Measurements from ENCODE around the gene CDC42BPB.

Gene CDC42BPB, protein sequence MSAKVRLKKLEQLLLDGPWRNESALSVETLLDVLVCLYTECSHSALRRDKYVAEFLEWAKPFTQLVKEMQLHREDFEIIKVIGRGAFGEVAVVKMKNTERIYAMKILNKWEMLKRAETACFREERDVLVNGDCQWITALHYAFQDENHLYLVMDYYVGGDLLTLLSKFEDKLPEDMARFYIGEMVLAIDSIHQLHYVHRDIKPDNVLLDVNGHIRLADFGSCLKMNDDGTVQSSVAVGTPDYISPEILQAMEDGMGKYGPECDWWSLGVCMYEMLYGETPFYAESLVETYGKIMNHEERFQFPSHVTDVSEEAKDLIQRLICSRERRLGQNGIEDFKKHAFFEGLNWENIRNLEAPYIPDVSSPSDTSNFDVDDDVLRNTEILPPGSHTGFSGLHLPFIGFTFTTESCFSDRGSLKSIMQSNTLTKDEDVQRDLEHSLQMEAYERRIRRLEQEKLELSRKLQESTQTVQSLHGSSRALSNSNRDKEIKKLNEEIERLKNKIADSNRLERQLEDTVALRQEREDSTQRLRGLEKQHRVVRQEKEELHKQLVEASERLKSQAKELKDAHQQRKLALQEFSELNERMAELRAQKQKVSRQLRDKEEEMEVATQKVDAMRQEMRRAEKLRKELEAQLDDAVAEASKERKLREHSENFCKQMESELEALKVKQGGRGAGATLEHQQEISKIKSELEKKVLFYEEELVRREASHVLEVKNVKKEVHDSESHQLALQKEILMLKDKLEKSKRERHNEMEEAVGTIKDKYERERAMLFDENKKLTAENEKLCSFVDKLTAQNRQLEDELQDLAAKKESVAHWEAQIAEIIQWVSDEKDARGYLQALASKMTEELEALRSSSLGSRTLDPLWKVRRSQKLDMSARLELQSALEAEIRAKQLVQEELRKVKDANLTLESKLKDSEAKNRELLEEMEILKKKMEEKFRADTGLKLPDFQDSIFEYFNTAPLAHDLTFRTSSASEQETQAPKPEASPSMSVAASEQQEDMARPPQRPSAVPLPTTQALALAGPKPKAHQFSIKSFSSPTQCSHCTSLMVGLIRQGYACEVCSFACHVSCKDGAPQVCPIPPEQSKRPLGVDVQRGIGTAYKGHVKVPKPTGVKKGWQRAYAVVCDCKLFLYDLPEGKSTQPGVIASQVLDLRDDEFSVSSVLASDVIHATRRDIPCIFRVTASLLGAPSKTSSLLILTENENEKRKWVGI (N-terminal part only)

GRCh38 chr14:103057372-103058163, at the start of gene CDC42BPB:
Gene CDC42BPB (minus strand): TSS chr14:103057549. CDS start chr14:103057173, 376 bp downstream.
- DNase-seq = peak; percentile 70

DNA sequence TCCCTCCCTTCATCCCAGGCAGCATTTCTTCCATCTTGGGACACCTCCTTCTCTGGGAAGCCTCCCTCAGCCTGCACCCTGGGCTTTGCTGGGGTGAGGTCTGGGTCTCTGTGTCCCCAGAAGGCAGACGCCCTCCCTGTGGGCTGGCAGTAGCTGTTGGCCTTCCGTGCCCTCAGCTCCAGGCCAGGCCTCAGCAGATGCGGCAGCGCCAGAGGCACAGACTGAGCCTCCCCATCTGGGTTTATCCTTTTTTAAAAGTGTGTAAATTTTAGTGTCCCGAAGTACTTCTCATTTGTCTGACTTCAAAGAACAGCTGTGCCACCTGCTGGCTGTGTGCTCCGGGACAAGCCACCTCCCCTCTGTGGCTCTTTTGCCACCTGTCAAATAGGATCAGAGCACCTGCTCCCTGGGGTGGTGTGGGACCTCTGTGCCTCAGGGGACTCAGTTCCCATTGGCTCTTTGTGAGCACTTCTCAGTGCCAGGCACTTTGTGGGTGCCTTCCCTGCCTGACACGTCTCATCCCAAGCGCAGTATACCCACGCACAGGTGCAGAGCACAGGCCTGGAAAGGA, 48.3 kb upstream of the CDC42BPB start:
- DNase-seq = no peak

- peak; percentile 70 for DNase-seq
Observed at GRCh38 chr14:103104654-103105452, 47.5 kb upstream of the CDC42BPB start.

GRCh38 chr14:103104389-103104653, 47.0 kb upstream of the CDC42BPB start:
- no peak for DNase-seq

GRCh38 chr14:103103461-103104388, 46.4 kb upstream of the CDC42BPB start:
- DNase-seq = no peak

DNA sequence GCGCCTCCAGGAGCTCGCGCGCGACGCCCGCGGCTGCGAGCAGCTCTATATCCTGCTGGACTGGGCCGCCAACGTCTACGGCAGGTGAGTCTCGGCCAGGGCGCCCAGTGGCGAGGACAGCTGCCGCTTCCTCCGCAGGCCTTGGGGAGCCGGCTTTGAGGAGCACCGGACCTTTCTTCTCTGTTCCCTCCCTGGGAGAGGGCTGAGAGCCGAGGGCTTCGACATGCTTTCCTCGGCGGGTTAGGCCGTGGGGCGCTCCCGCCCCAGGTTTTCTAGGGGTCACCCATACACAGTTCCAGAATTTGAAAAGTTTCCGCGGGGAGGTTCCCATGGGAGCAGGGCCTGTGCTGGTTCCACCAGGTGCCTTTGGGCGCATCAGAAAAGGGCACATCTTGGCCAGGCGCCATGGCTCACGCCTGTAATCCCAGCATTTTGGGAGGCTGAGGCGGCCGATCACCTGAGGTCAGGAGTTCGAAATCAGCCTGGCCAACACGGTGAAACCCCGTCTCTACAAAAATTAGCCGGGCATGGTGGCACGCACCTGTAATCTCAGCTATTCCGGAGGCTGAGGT, 45.4 kb upstream of the CDC42BPB start:
- DNase-seq = no peak

DNA sequence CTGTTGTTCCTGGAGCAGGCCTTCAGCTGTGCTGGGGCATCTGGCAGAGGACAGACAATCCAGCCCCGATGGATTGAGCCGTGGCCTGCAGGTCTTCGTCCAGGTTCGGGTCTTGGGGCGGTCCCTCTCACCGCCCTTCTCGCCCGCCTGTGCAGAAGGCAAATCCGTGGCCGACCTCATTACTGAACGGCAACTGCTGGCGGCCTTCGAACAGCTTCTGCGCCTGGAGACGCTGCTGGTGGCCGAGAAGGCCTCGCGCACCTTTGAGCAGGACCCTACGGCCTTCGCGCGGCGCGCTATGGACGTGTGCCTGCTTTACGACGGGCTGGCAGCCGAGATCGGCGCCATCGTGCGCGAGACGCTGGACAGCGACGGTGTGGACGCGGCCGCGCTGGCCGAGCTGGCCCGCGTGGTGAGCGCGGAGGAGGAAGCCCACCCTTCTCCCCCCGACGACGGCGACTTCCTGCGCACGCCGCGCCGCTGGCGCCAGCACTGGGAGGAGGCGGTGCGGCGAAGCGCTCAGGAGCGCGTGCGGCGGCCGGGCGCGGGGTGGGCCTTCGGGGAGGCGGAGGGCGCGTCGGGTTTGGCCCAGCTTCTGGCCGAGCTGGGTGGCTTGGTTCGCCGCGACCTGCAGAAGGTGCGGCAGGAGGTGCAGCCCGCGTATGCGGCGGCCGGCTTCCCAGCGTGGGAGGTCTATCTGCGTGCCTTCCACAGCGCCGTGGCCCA, 44.8 kb upstream of the CDC42BPB start:
- no peak for DNase-seq

DNA sequence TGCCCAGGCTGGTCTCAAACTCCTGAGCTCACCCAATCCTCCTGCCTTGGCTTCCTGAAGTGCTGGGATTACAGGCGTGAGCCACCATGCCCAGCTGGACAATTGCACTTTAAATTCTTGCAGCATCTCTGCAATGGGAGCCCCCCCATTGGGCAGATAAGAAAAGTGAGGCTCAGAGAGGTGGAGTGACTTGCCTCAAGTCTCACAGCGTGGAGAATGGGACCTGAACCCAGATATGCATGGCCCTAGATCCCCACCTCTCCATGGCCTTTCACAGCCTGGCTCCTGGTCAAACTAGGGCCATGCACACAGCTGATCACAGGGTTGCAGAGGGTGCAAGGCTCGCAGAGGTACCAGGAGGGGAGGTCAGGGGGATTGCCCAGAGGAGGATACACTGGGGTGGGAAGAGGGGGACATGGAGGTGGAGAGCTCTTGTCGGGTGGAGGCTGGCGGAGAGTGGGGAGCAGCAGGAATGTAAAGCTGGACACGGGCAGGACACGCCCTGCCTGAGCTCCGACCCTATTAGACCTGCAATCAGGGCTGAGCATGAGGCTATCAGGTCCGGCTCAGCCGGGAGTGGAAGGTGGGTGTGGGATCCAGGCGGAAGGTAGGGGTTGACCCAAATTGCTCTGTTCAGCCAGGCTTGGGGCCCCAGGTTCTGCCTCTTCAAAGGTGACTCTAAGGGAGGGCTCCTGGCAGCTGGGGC, 44.1 kb upstream of the CDC42BPB start:
- no peak for DNase-seq

DNA sequence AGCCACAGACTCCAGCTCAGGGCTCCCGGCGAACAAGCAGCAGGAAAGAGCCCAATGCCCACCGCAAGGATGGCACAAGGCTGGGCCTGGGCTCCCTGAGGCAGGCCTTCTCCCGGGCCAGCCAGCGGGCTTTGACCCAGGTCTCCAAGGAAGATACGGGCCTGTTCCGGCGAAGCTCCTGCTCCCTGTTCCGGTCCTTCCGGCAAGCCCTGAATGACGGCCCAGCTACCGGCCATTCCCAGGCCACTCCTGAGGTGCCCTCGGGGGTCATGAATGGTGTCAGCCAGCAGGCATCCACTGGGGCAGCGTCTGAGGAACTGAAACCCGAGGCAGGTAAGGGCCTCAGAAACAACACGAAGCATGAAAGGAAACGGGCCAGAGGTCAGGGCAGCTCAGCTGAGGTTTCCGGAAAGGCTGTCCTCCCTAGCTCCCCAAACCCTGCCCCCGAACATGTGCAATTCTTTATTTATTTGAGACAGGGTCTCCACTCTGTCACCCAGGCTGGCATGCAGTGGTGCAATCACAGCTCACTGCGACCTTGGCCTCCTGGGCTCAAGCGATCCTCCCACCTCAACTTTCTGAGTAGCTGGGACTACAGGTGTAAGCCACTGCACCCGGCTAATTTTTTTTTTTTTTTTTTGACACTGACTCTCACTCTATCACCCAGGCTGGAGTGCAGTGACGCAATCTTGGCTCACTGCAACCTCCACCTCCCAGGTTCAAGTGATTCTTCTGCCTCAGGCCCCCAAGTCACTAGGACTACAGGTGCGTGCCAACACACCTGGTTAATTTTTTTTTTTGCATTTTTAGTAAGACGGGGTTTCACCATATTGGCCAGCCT, 43.2 kb upstream of the CDC42BPB start:
- DNase-seq = no peak

GRCh38 chr14:103099733-103100280, 42.5 kb upstream of the CDC42BPB start:
- DNase-seq = no peak

DNA sequence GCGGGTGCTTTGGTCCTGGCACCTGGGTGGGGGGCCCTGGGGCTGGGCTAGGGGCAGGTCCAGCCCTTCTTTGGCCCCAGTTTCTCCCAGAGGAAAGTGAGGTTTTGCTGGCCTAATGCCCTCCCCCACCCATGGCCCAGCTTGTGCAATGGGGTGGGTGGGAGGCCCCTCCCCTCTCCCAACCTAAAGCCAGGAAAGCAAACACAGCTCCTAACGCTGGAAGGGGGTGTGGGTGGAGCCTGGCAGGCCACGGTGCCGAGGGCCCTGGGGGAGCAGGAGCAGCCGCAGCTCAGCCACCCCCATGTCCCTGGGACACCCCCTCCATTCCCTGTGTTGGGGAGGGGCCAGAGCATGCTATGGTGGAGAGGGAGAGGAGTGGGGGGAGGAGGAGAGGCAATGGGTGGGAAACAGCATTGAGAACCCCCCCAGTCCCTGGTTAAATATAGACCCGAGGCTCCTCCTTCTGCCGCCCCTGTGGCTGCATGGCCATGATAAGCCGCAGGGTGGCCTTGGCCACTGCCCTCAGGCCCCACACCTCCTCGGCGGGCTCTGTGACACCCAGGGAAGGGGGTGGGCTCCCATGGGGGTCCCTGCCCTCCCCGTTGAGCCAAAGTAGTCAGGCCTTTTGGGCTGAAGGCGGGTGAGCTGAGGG, 41.9 kb upstream of the CDC42BPB start:
- no peak for DNase-seq

GRCh38 chr14:103097994-103098957, 40.9 kb upstream of the CDC42BPB start:
- DNase-seq = no peak

- no peak for DNase-seq
Observed at GRCh38 chr14:103097244-103097993, 40.1 kb upstream of the CDC42BPB start.

- no peak for DNase-seq
Observed at GRCh38 chr14:103096387-103096786, 39.0 kb upstream of the CDC42BPB start.

Measured in CD4-positive, alpha-beta T cell treated with Interleukin-21 for 1 hour (primary cell).